B cell (primary cell): ENCODE measurements around the gene TLNRD1. TPM values are rescaled to one million over a fixed set of nuclear protein-coding genes. Genes with fewer than 3 reads are reported as not detected.

ENCODE experiments used
- ATAC-seq: fragments of 200-7000 bp; cut with Tn5 transposase; one replicate; pipeline ENCODE4 v1.10.0; 2021; ENCODE audit warnings: low read depth, mild to moderate bottlenecking, moderate number of reproducible peaks, moderate library complexity
- CTCF ChIA-PET: fragments of 350-600 bp; sonication (Branson Sonifier 250); formaldehyde crosslinking; loops from one replicate; lab custom pipeline; 2021; ENCODE audit warnings: antibody characterized with exemption, inconsistent platforms; lab: Charles Lee
- POLR2A ChIA-PET: fragments of 350-600 bp; sonication (Branson Sonifier 250); formaldehyde crosslinking; loops from one replicate; lab custom pipeline; 2021; ENCODE audit warnings: antibody characterized with exemption; lab: Charles Lee
- DNase-seq: peaks from one replicate; pipeline ENCODE4 v3.0.0; 2013
- H2AFZ ChIP-seq: 2 replicates; pipeline ENCODE4 v1.6.1; 2012; ENCODE audit warnings: mild to moderate bottlenecking, low read depth, low read length; ENCODE audit not compliant: insufficient read depth, poor library complexity, severe bottlenecking
- H3K27ac ChIP-seq, 2 donors: 1 replicate in 1 of 2; 2 replicates in 1 of 2; pipeline ENCODE4 v1.5.1; 2012 to 2013; ENCODE audit warnings: low read length in 2 of 2, mild to moderate bottlenecking in 2 of 2, moderate library complexity in 1 of 2
- H3K27me3 ChIP-seq, 4 experiments: fragments of 200-600 bp in 1 of 4; sonication (generic) in 1 of 4; replicated peaks in 1 of 4; 1 replicate in 2 of 4; 2 replicates in 2 of 4; pipeline versions ENCODE4 v1.6.1 to v1.7.0; 2013 to 2016; ENCODE audit warnings: low read length in 3 of 4, mild to moderate bottlenecking in 2 of 4, mixed read lengths in 1 of 4, moderate library complexity in 1 of 4; ENCODE audit not compliant: insufficient read depth in 4 of 4, control insufficient read depth in 3 of 4; ENCODE audit errors: control extremely low read depth in 1 of 4
- H3K36me3 ChIP-seq, 2 experiments: replicated peaks in 1 of 2; 1 replicate in 1 of 2; 2 replicates in 1 of 2; pipeline versions ENCODE4 v1.6.1 to v1.7.1; 2013; ENCODE audit warnings: low read length in 1 of 2; ENCODE audit not compliant: insufficient read depth in 2 of 2, control insufficient read depth in 1 of 2; ENCODE audit errors: control extremely low read depth in 1 of 2, extremely low read depth in 1 of 2
- H3K4me1 ChIP-seq, 2 donors: fragments of 200-600 bp in 1 of 2; sonication (generic) in 1 of 2; 1 replicate in 1 of 2; 2 replicates in 1 of 2; pipeline versions ENCODE4 v1.5.1 to v1.6.1; 2013 to 2017; ENCODE audit warnings: low read length in 2 of 2; ENCODE audit not compliant: control insufficient read depth in 2 of 2, insufficient read depth in 2 of 2
- H3K4me2 ChIP-seq: replicated peaks from 2 replicates; pipeline ENCODE3; 2012; ENCODE audit warnings: mild to moderate bottlenecking, low read depth, low read length; ENCODE audit not compliant: poor library complexity, severe bottlenecking
- H3K4me3 ChIP-seq, 5 experiments: fragments of 200-600 bp in 1 of 5; sonication (generic) in 1 of 5; 1 replicate in 3 of 5; 2 replicates in 2 of 5; pipeline versions ENCODE4 v1.5.1 to v1.7.0; 2011 to 2016; ENCODE audit warnings: low read length in 4 of 5, mild to moderate bottlenecking in 4 of 5, low read depth in 2 of 5, control low read depth in 1 of 5, moderate library complexity in 1 of 5; ENCODE audit not compliant: insufficient read depth in 1 of 5; ENCODE audit errors: control extremely low read depth in 1 of 5, extremely low read depth in 1 of 5
- H3K79me2 ChIP-seq: fragments of 200-600 bp; sonication (generic); one replicate; pipeline ENCODE4 v1.6.0; 2016; ENCODE audit warnings: low read length; ENCODE audit not compliant: control insufficient read depth, insufficient read depth
- H3K9ac ChIP-seq: fragments of 200-600 bp; sonication (generic); 2 replicates; pipeline ENCODE4 v1.6.1; 2017; ENCODE audit warnings: mild to moderate bottlenecking, low read length, moderate library complexity
- H3K9me3 ChIP-seq, 3 donors: one replicate each; pipeline versions ENCODE4 v1.6.1 to v1.7.1; 2013; ENCODE audit warnings: low read length in 2 of 3; ENCODE audit not compliant: control insufficient read depth in 2 of 3, insufficient read depth in 1 of 3; ENCODE audit errors: control extremely low read depth in 1 of 3
- H4K20me1 ChIP-seq: 2 replicates; pipeline ENCODE4 v1.6.0; 2012; ENCODE audit warnings: mild to moderate bottlenecking, low read length; ENCODE audit not compliant: insufficient read depth, control insufficient read depth, poor library complexity, severe bottlenecking
- H3K27ac Mint-ChIP-seq: one replicate; pipeline ENCODE4 v1.8.0; 2021; ENCODE audit warnings: mixed read lengths
- H3K27me3 Mint-ChIP-seq: one replicate; pipeline ENCODE4 v1.8.0; 2021; ENCODE audit warnings: mixed read lengths
- H3K4me1 Mint-ChIP-seq: one replicate; pipeline ENCODE4 v1.8.0; 2021; ENCODE audit warnings: mixed read lengths
- H3K4me3 Mint-ChIP-seq: one replicate; pipeline ENCODE4 v1.8.0; 2021; ENCODE audit warnings: mixed read lengths
- H3K9me3 Mint-ChIP-seq: one replicate; pipeline ENCODE4 v1.8.0; 2022; ENCODE audit warnings: mixed read lengths; ENCODE audit not compliant: insufficient read depth
- EZH2 ChIP-seq: IDR thresholded peaks from 2 replicates; pipeline ENCODE4 v1.6.1; 2012; ENCODE audit warnings: borderline replicate concordance, low read depth, mild to moderate bottlenecking, moderate library complexity, low read length; ENCODE audit not compliant: insufficient read depth, poor library complexity, severe bottlenecking
- WGBS: methylation state at CpG from one replicate; pipeline ENCODE4 v1.1.5; 2013; ENCODE audit warnings: missing lambda C conversion rate; ENCODE audit not compliant: insufficient coverage; 5-methylcytosine and 5-hydroxymethylcytosine counted together
- intact Hi-C: fragments of 100-400 bp; cut with micrococcal nuclease; formaldehyde crosslinking; loops from one replicate; pipeline ENCODE4 v1.10.0; 2022
- polyA plus RNA-seq: library from polyadenylated mRNA; depleted of rRNA; stranded (reverse); fragments of >200 nt; gene quantifications from 2 replicates; pipeline ENCODE4 v1.2.3, GENCODE V29; 2012
- total RNA-seq, 2 donors: library from RNA; stranded (reverse); fragments of 120-200 nt in 1 of 2; gene quantifications; 1 replicate in 1 of 2; 2 replicates in 1 of 2; pipeline versions ENCODE4 v1.2.3 to v1.2.4, GENCODE V29; 2013 to 2022
- TF ChIP-seq, protein P1 (sequence below): fragments of 200-600 bp; IDR thresholded peaks from one replicate; pipeline ENCODE4 v1.8.0; 2022; ENCODE audit warnings: antibody characterized with exemption, mild to moderate bottlenecking

TLNRD1 gene
- total and polyA plus RNA-seq, 2 donors (not counting 1 experiment from before 2014, with no cell fraction given), result 11.4 to 26.7 TPM

DNA sequence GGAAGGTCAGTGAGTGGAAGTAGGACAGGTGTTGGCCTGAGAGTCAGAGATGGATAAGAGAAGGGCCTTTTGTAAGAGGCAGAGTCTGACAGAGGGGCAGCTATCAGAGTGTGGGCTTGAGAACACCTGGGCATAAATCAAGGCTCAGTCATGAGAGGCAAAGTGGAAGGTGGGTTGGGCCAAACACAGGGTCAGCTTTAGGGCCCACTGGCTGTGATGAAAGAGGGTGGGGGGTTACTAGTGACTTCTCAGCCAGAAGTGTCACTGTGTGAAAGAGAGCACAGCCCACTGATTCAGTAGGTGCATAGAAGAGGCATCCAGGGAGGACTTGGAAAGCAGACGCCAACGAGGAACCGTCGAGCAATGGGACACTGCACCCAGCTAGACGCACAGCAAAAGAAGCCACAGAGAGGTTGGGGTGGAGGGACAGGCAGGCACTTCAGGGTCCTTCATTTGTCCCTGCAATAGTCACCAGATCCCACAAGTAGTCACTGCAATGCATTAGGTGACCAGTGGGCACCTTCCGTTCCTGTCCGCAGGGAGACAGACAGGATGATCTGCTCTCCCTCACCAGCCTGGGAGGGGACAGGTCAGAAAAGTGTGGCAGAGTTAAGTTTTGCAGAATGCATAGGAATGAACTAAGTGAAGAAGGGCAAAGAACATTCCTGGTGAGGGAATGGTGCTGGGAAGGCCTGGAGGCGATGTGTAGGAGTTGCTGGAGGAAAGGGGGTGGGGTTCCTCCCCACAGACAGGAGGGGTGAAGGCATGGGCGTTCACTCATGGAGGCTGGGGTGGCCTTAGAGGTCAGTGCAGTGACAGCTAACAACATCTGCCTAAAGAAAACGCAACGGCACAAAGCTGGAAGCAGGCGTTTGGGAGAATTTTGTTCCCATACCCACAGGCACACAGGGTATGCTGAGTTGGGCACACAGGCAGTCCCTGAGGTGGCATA lies 47.4 kb upstream of the TLNRD1 start:
- Mint-ChIP-seq H3K4me1 (no peaks in the 10 kb centered on the region), H3K27ac (no peak overlapping the region), H3K9me3 (no peaks in the 10 kb centered on the region), H3K27me3 (no peaks in the 10 kb centered on the region), H3K4me3 (no peak overlapping the region)
- H4K20me1 ChIP-seq, result no peaks in the 10 kb centered on the region
- WGBS, result 96% methylated on average over 10 of the region's 12 CpGs
- CTCF ChIA-PET, result interaction anchor here (2.3 kb wide), 1 partner anchor 16 kb away, joined by 6 read pairs; no protein-coding TSS in a partner anchor
- H3K27me3 ChIP-seq, result no peaks in the 10 kb centered on the region
- no peak overlapping the region for H2AFZ ChIP-seq
- H3K4me1 ChIP-seq, result no peaks in the 10 kb centered on the region
- H3K9ac ChIP-seq, result no peak overlapping the region
- intact Hi-C loops, result no loop called here
- no peaks in the 10 kb centered on the region for H3K79me2 ChIP-seq
- no peak overlapping the region for H3K27ac ChIP-seq
- H3K9me3 ChIP-seq, result no peaks in the 10 kb centered on the region
- H3K4me2 ChIP-seq, result no peak overlapping the region
- DNase-seq, result no peak
- TF ChIP-seq EZH2, result no peak
- TF ChIP-seq, protein P1, sequence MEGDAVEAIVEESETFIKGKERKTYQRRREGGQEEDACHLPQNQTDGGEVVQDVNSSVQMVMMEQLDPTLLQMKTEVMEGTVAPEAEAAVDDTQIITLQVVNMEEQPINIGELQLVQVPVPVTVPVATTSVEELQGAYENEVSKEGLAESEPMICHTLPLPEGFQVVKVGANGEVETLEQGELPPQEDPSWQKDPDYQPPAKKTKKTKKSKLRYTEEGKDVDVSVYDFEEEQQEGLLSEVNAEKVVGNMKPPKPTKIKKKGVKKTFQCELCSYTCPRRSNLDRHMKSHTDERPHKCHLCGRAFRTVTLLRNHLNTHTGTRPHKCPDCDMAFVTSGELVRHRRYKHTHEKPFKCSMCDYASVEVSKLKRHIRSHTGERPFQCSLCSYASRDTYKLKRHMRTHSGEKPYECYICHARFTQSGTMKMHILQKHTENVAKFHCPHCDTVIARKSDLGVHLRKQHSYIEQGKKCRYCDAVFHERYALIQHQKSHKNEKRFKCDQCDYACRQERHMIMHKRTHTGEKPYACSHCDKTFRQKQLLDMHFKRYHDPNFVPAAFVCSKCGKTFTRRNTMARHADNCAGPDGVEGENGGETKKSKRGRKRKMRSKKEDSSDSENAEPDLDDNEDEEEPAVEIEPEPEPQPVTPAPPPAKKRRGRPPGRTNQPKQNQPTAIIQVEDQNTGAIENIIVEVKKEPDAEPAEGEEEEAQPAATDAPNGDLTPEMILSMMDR, result no peak
- no peak overlapping the region for H3K4me3 ChIP-seq
- ATAC-seq, result no peak
- POLR2A ChIA-PET, result no interaction called here
- H3K36me3 ChIP-seq, result peaks cover 0 to 35% of the 10 kb centered on the region in 2 experiments
